ENCODE results near the gene SGPL1.

Gene SGPL1

DNA sequence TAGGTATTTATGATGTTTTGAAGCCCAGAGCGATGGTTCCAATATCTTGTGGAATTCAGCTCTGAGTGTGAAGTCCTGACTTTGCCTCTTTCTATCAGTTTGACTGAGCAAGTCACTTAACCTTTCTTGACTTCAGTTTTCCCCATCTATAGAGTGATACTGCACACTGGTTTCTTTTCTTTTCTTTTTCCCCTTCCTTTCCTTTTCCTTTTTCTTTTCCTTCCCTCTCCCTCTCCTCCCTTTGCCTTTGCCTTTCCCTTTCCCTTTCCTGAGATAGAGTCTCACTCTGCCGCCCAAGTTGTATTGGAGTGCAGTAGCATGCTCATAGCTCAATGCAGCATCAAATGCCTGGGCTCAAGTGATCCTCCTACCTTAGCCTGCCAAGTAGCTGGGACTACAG is 20.6 kb downstream of the SGPL1 start:
- Histone ChIP-seq H3K4me2 (no peak overlapping the region), H4K20me1 (ENCODE audit: insufficient read depth) (no peaks in the 10 kb centered on the region), H3K27me3 (ENCODE audit: insufficient read depth, low read depth) (no peaks in the 10 kb centered on the region), H3K36me3 (ENCODE audit: insufficient read depth) (no peaks in the 10 kb centered on the region), H3K4me1 (ENCODE audit: low read depth, poor library complexity, severe bottlenecking) (no peaks in the 10 kb centered on the region), H3K4me3 (IDR thresholded peaks at IDR 0.05; ENCODE audit: insufficient read depth, low read depth, low read length) (no peak overlapping the region), H2AFZ (ENCODE audit: low read depth) (no peak overlapping the region), H3K9ac (no peak overlapping the region), H3K79me2 (ENCODE audit: insufficient read depth, low read depth) (no peaks in the 10 kb centered on the region), H3K27ac (no peak overlapping the region)
- TF ChIP-seq, protein P1, sequence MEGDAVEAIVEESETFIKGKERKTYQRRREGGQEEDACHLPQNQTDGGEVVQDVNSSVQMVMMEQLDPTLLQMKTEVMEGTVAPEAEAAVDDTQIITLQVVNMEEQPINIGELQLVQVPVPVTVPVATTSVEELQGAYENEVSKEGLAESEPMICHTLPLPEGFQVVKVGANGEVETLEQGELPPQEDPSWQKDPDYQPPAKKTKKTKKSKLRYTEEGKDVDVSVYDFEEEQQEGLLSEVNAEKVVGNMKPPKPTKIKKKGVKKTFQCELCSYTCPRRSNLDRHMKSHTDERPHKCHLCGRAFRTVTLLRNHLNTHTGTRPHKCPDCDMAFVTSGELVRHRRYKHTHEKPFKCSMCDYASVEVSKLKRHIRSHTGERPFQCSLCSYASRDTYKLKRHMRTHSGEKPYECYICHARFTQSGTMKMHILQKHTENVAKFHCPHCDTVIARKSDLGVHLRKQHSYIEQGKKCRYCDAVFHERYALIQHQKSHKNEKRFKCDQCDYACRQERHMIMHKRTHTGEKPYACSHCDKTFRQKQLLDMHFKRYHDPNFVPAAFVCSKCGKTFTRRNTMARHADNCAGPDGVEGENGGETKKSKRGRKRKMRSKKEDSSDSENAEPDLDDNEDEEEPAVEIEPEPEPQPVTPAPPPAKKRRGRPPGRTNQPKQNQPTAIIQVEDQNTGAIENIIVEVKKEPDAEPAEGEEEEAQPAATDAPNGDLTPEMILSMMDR (conservative IDR thresholded peaks at IDR 0.05; ENCODE audit: low read depth, low read length), result no peak

- Histone ChIP-seq H4K20me1 (ENCODE audit: insufficient read depth) (no peaks in the 10 kb centered on the region), H3K36me3 (ENCODE audit: insufficient read depth) (no peaks in the 10 kb centered on the region), H3K79me2 (ENCODE audit: insufficient read depth, low read depth) (no peaks in the 10 kb centered on the region), H3K27ac (no peak overlapping the region), H3K4me2 (no peak overlapping the region), H3K4me3 (IDR thresholded peaks at IDR 0.05; ENCODE audit: insufficient read depth, low read depth, low read length) (no peak overlapping the region), H3K4me1 (ENCODE audit: low read depth, poor library complexity, severe bottlenecking) (no peaks in the 10 kb centered on the region), H3K9ac (no peak overlapping the region), H2AFZ (ENCODE audit: low read depth) (no peak overlapping the region), H3K27me3 (ENCODE audit: insufficient read depth, low read depth) (no peaks in the 10 kb centered on the region)
- TF ChIP-seq, protein P1 (conservative IDR thresholded peaks at IDR 0.05; ENCODE audit: low read depth, low read length), result no peak
Measured at GRCh38 chr10:70837660-70838059, 21.9 kb downstream of the SGPL1 start.

DNA sequence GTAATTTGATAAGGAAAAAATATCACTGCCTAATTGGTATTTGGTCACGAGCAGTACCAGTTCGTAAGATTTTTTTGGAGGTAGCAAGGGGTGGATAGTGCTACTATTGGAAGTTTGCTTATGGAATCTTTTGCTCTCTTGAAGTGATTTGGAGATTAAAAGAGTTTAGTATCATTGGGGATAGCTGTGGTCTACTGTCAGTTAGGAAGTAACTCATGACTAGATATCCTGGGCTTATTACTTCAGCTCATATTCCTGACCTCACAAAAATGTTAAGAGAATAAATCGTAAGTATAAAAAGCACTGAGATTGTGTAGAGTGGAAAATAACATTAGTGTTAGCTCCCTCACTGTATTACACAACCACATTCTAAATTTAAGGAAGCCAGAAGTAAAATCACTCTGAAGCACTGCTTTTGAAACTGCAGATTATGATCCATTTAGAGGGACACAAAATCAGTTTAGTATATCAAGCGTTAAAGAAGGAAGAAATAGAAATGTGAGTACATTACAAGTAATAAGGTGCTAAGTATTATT is 22.6 kb downstream of the SGPL1 start:
- Histone ChIP-seq H3K4me3 (IDR thresholded peaks at IDR 0.05; ENCODE audit: insufficient read depth, low read depth, low read length) (no peak overlapping the region), H2AFZ (ENCODE audit: low read depth) (no peak overlapping the region), H3K79me2 (ENCODE audit: insufficient read depth, low read depth) (no peaks in the 10 kb centered on the region), H3K36me3 (ENCODE audit: insufficient read depth) (no peaks in the 10 kb centered on the region), H4K20me1 (ENCODE audit: insufficient read depth) (no peaks in the 10 kb centered on the region), H3K4me1 (ENCODE audit: low read depth, poor library complexity, severe bottlenecking) (no peaks in the 10 kb centered on the region), H3K27ac (no peak overlapping the region), H3K4me2 (no peak overlapping the region), H3K9ac (no peak overlapping the region), H3K27me3 (ENCODE audit: insufficient read depth, low read depth) (no peaks in the 10 kb centered on the region)
- TF ChIP-seq, protein P1 (conservative IDR thresholded peaks at IDR 0.05; ENCODE audit: low read depth, low read length), result no peak

DNA sequence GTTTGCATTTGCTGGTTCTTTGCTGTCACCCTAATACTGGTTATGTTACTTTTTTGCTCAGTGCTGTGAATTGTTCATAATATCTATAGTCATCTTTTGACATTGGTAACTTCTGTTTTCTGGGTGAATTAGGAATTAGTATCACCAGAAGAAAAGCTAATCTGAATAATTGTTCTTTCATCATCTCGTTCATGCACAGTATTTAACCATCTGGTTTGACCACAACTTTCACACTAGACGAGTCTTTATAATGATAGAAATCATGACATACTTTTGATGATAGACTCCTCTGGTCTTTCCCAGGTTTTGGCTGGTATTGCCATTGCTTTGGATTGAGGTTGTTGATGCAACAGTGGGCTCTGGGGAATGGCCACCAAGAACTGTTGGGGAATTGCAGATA is 25.1 kb downstream of the SGPL1 start:
- Histone ChIP-seq H2AFZ (ENCODE audit: low read depth) (no peak overlapping the region), H3K4me3 (IDR thresholded peaks at IDR 0.05; ENCODE audit: insufficient read depth, low read depth, low read length) (no peak overlapping the region), H3K4me2 (no peak overlapping the region), H4K20me1 (ENCODE audit: insufficient read depth) (no peaks in the 10 kb centered on the region), H3K79me2 (ENCODE audit: insufficient read depth, low read depth) (no peaks in the 10 kb centered on the region), H3K9ac (no peak overlapping the region), H3K36me3 (ENCODE audit: insufficient read depth) (no peaks in the 10 kb centered on the region), H3K27ac (no peak overlapping the region), H3K27me3 (ENCODE audit: insufficient read depth, low read depth) (no peaks in the 10 kb centered on the region), H3K4me1 (ENCODE audit: low read depth, poor library complexity, severe bottlenecking) (no peaks in the 10 kb centered on the region)
- TF ChIP-seq, protein P1 (conservative IDR thresholded peaks at IDR 0.05; ENCODE audit: low read depth, low read length), result no peak
